Caco-2 (cell line): ENCODE data around the gene ZFAND4. TPM values are rescaled to one million over a fixed set of nuclear protein-coding genes. Genes with fewer than 3 reads are reported as not detected.
"Not testable (repeated sequence)": the region's sequence is repeated elsewhere in the genome, so short reads cannot be mapped to it uniquely, and the experiment has no call there.

Source experiments
- BruUV-seq: library from RNA; stranded (reverse); fragments of 400-500 nt; replicated peaks from 2 replicates; lab custom pipeline; 2021; lab: Mats Ljungman, UMichigan
- CTCF ChIA-PET: fragments of 300-600 bp; sonication (Branson Sonifier 250); formaldehyde crosslinking; loops from one replicate; lab custom pipeline; 2022; ENCODE audit warnings: antibody characterized with exemption; lab: Charles Lee
- POLR2A ChIA-PET: fragments of 300-600 bp; sonication (Branson Sonifier 250); formaldehyde crosslinking; loops from one replicate; lab custom pipeline; 2022; ENCODE audit warnings: antibody characterized with exemption; lab: Charles Lee
- DNase-seq, 2 experiments: peaks; one replicate each; pipeline versions ENCODE4 v3.0.0 to v3.0.0-alpha.2; 2020 to 2022
- H3K27me3 ChIP-seq: replicated peaks from 2 replicates; pipeline ENCODE4 v1.6.0; 2011; ENCODE audit warnings: low read length; ENCODE audit not compliant: control insufficient read depth, insufficient read depth
- H3K36me3 ChIP-seq: 2 replicates; pipeline ENCODE4 v1.5.1; 2011; ENCODE audit warnings: low read length; ENCODE audit not compliant: control insufficient read depth, insufficient read depth
- H3K4me1 ChIP-seq: fragments of 250-450 bp; sonication (Bioruptor Pico); 2 replicates; pipeline ENCODE4 v1.5.1; 2020; ENCODE audit warnings: mild to moderate bottlenecking
- H3K4me3 ChIP-seq: 2 replicates; pipeline ENCODE4 v1.5.1; 2011; ENCODE audit warnings: low read depth, mild to moderate bottlenecking, control low read depth, low read length
- H3K9me3 ChIP-seq: fragments of 250-450 bp; sonication (Bioruptor Pico); 2 replicates; pipeline ENCODE4 v1.5.1; 2020; ENCODE audit warnings: mild to moderate bottlenecking, moderate library complexity
- H3K27ac Mint-ChIP-seq: one replicate; pipeline ENCODE4 v1.8.0; 2022; ENCODE audit warnings: mixed read lengths; ENCODE audit not compliant: unreplicated experiment
- H3K27me3 Mint-ChIP-seq: one replicate; pipeline ENCODE4 v1.8.0; 2022; ENCODE audit warnings: mixed read lengths; ENCODE audit not compliant: insufficient read depth, unreplicated experiment
- H3K36me3 Mint-ChIP-seq: one replicate; pipeline ENCODE4 v1.8.0; 2022; ENCODE audit warnings: mild to moderate bottlenecking, mixed read lengths; ENCODE audit not compliant: insufficient read depth, unreplicated experiment
- H3K4me1 Mint-ChIP-seq: one replicate; pipeline ENCODE4 v1.8.0; 2022; ENCODE audit warnings: low read depth, mixed read lengths; ENCODE audit not compliant: unreplicated experiment
- H3K4me3 Mint-ChIP-seq: one replicate; pipeline ENCODE4 v1.8.0; 2022; ENCODE audit warnings: mild to moderate bottlenecking, moderate library complexity, mixed read lengths; ENCODE audit not compliant: unreplicated experiment
- H3K9me3 Mint-ChIP-seq: one replicate; pipeline ENCODE4 v1.8.0; 2022; ENCODE audit warnings: mixed read lengths; ENCODE audit not compliant: unreplicated experiment
- intact Hi-C: fragments of 100-400 bp; cut with micrococcal nuclease; formaldehyde crosslinking; loops from one replicate; pipeline ENCODE4 v1.10.0; 2022; ENCODE audit not compliant: unreplicated experiment
- total RNA-seq: library from RNA; stranded (reverse); gene quantifications from 2 replicates; pipeline ENCODE4 v1.2.3, GENCODE V29; 2022
- TF ChIP-seq, protein P1 (sequence below), 2 experiments: fragments of 200-600 bp in 1 of 2; IDR thresholded peaks; 1 replicate in 1 of 2; 2 replicates in 1 of 2; pipeline versions ENCODE4 v1.5.1 to v1.8.0; 2011 to 2022; ENCODE audit warnings: antibody characterized with exemption in 1 of 2, control low read depth in 1 of 2, inconsistent platforms in 1 of 2, low read depth in 1 of 2, low read length in 1 of 2, mild to moderate bottlenecking in 1 of 2, moderate library complexity in 1 of 2; ENCODE audit not compliant: insufficient read depth in 1 of 2, severe bottlenecking in 1 of 2, unreplicated experiment in 1 of 2

The ZFAND4 gene
- total RNA-seq, 1 experiment from 2014 or later, result 9.3 TPM

DNA sequence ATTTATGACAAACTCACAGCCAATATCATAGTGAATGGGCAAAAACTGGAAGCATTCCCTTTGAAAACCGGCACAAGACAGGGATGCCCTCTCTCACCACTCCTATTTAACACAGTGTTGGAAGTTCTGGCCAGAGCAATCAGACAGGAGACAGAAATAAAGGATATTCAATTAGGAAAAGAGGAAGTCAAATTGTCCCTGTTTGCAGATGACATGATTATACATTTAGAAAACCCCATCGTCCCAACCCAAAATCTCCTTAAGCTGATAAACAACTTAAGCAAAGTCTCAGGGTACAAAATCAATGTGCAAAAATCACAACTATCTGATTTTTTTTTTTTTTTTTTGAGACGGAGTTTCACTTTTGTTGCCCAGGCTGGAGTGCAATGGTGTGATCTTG is 2.7 kb downstream of the ZFAND4 start:
- H3K36me3 ChIP-seq, H3K4me3 Mint-ChIP-seq, H3K9me3 Mint-ChIP-seq, H3K27ac Mint-ChIP-seq, BruUV-seq, H3K4me1 Mint-ChIP-seq, H3K36me3 Mint-ChIP-seq, DNase-seq, H3K27me3 Mint-ChIP-seq, H3K4me3 ChIP-seq, H3K4me1 ChIP-seq, H3K9me3 ChIP-seq, CTCF ChIA-PET, H3K27me3 ChIP-seq: not testable (repeated sequence)
- POLR2A ChIA-PET, result interaction anchor here (0.6 kb wide), 1 partner anchor 36 kb away, joined by 3 read pairs; no protein-coding TSS in a partner anchor
- intact Hi-C loops, result loop anchor here (5.0 kb wide), 3 partner anchors 113 to 663 kb away; no protein-coding TSS in a partner anchor

DNA sequence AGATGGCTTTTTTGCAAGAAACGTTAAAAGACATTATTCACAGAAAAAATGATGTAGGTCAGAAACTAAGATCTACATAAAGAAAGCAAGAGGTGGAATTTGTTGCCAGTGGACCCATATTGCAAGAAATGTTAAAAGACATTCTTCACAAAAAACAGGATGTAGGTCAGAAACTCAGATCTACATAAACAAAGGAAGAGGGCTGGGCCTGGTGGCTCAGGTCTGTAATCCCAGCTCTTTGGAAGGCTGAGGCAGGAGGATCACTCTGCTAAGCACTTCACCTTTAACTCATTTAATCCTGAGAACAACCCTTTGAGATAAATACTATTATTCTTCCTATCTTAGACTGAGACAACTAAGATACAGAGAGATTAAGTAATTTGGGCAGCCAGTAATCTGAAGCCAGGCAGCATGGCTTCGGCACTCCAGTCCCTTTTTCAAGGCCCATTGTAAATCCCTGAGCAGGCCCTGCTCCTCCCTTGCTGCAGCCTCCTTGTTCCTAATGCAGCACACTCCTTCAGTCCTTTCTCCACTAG is 11.6 kb downstream of the ZFAND4 start:
- POLR2A ChIA-PET, result interaction anchor here (0.7 kb wide), 1 partner anchor 21 kb away, joined by 10 read pairs; no protein-coding TSS in a partner anchor
- no peaks in the 10 kb centered on the region for H3K4me1 Mint-ChIP-seq
- TF ChIP-seq, protein P1, sequence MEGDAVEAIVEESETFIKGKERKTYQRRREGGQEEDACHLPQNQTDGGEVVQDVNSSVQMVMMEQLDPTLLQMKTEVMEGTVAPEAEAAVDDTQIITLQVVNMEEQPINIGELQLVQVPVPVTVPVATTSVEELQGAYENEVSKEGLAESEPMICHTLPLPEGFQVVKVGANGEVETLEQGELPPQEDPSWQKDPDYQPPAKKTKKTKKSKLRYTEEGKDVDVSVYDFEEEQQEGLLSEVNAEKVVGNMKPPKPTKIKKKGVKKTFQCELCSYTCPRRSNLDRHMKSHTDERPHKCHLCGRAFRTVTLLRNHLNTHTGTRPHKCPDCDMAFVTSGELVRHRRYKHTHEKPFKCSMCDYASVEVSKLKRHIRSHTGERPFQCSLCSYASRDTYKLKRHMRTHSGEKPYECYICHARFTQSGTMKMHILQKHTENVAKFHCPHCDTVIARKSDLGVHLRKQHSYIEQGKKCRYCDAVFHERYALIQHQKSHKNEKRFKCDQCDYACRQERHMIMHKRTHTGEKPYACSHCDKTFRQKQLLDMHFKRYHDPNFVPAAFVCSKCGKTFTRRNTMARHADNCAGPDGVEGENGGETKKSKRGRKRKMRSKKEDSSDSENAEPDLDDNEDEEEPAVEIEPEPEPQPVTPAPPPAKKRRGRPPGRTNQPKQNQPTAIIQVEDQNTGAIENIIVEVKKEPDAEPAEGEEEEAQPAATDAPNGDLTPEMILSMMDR (IDR thresholded peaks at IDR 0.05; ENCODE audit: insufficient read depth in 1 of 2, low read depth in 1 of 2, low read length in 1 of 2, severe bottlenecking in 1 of 2, unreplicated experiment in 1 of 2), result no peak
- no peaks in the 10 kb centered on the region; the same call in 1 of the 2 replicates for H3K27me3 ChIP-seq
- H3K36me3 ChIP-seq, result no peaks in the 10 kb centered on the region
- no peak overlapping the region for H3K4me3 ChIP-seq
- no peaks in the 10 kb centered on the region for H3K36me3 Mint-ChIP-seq
- no peaks in the 10 kb centered on the region for H3K9me3 Mint-ChIP-seq
- no TSS peak for BruUV-seq
- no peaks in the 10 kb centered on the region for H3K4me1 ChIP-seq
- no peak overlapping the region for H3K27ac Mint-ChIP-seq
- DNase-seq, result no peak
- no peaks in the 10 kb centered on the region for H3K27me3 Mint-ChIP-seq
- CTCF ChIA-PET, result no interaction called here
- H3K9me3 ChIP-seq, result no peaks in the 10 kb centered on the region
- no peak overlapping the region for H3K4me3 Mint-ChIP-seq
- intact Hi-C loops, result no loop called here

DNA sequence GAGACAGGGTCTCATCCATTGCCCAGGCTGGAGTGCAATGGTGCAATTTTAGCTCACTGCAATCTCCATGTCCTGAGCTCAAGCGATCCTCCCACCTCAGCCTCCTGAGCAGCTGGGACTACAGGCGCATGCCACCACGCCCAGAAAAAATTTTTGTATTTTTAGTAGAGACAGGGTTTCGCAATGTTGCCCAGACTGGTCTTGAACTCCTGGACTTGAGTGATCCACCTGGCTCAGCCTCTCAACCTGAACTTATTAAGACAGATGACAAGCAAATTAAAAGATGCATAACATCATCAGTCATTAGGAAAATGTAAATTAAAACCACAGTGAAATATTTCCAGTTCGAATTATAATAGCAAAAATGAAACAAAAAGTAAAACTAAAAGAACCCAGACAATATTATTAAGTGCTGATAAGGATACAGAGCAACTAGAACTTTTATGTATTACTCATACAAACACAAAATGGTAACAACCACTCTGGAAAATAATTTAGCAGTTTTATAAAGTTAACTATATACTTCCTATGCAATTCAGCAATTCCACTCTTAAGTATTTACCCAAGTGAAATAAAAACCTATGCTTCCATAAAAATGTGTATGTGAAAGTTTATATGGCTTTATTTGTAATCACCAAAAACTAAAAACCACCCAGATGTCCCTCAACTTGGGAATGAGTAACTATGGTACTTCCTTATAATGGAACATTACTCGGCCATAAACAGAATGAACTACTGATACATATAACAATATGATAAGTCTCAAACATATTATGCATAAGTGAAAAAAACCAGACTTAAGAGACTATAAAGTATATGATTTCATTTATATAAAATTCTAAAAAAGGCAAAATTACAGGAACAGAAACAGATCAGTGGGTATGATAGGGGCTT is 15.3 kb downstream of the ZFAND4 start:
- BruUV-seq, result no TSS peak
- Histone ChIP-seq H3K27me3 (no peaks in the 10 kb centered on the region; the same call in 1 of the 2 replicates), H3K4me1 (no peaks in the 10 kb centered on the region), H3K36me3 (no peaks in the 10 kb centered on the region), H3K9me3 (no peaks in the 10 kb centered on the region), H3K4me3 (no peak overlapping the region)
- intact Hi-C loops, result no loop called here
- no peaks in the 10 kb centered on the region for H3K9me3 Mint-ChIP-seq
- ChIA-PET CTCF (interaction anchor here (0.6 to 0.7 kb wide), 2 partner anchors 196 to 1626 kb away, joined by 3 read pairs; no protein-coding TSS in a partner anchor), POLR2A (no interaction called here)
- no peaks in the 10 kb centered on the region for H3K27me3 Mint-ChIP-seq
- DNase-seq, result no peak
- no peaks in the 10 kb centered on the region for H3K36me3 Mint-ChIP-seq
- TF ChIP-seq, protein P1 (IDR thresholded peaks at IDR 0.05; ENCODE audit: insufficient read depth in 1 of 2, low read depth in 1 of 2, low read length in 1 of 2, severe bottlenecking in 1 of 2, unreplicated experiment in 1 of 2), result no peak
- no peak overlapping the region for H3K27ac Mint-ChIP-seq
- no peaks in the 10 kb centered on the region for H3K4me1 Mint-ChIP-seq
- no peak overlapping the region for H3K4me3 Mint-ChIP-seq
